ENCODE data around the gene WNT1. TPM values are rescaled to one million over a fixed set of nuclear protein-coding genes. Genes with fewer than 3 reads are reported as not detected.

The WNT1 gene
- total and polyA plus RNA-seq, 10 of the 15 experiments (the other 5 are each of a cell fraction or from before 2014, with no cell fraction given), result not detected

DNA sequence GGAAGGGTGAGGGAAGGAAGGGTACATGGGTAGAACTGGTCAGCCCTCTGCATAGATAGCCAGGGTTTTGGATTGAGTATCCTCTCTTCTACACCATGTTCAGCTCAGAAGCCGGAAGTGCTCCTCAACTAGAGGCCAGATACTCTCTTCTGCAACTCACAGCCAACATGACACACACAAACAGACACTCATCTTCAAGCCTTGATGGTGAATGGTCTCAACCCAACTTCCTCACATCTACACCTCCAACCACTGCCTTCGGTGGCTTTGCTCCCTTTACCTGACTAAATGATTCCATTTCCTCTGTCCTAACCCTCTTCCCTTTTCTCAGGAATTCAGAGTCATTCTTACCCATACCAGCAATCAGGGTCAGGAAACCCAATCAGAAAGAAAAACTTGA lies 45.2 kb upstream of the WNT1 start (continued):
- TF ChIP-seq, protein P1, sequence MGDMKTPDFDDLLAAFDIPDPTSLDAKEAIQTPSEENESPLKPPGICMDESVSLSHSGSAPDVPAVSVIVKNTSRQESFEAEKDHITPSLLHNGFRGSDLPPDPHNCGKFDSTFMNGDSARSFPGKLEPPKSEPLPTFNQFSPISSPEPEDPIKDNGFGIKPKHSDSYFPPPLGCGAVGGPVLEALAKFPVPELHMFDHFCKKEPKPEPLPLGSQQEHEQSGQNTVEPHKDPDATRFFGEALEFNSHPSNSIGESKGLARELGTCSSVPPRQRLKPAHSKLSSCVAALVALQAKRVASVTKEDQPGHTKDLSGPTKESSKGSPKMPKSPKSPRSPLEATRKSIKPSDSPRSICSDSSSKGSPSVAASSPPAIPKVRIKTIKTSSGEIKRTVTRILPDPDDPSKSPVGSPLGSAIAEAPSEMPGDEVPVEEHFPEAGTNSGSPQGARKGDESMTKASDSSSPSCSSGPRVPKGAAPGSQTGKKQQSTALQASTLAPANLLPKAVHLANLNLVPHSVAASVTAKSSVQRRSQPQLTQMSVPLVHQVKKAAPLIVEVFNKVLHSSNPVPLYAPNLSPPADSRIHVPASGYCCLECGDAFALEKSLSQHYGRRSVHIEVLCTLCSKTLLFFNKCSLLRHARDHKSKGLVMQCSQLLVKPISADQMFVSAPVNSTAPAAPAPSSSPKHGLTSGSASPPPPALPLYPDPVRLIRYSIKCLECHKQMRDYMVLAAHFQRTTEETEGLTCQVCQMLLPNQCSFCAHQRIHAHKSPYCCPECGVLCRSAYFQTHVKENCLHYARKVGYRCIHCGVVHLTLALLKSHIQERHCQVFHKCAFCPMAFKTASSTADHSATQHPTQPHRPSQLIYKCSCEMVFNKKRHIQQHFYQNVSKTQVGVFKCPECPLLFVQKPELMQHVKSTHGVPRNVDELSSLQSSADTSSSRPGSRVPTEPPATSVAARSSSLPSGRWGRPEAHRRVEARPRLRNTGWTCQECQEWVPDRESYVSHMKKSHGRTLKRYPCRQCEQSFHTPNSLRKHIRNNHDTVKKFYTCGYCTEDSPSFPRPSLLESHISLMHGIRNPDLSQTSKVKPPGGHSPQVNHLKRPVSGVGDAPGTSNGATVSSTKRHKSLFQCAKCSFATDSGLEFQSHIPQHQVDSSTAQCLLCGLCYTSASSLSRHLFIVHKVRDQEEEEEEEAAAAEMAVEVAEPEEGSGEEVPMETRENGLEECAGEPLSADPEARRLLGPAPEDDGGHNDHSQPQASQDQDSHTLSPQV (IDR thresholded peaks at IDR 0.05), result no peak
- TF ChIP-seq, protein P2, sequence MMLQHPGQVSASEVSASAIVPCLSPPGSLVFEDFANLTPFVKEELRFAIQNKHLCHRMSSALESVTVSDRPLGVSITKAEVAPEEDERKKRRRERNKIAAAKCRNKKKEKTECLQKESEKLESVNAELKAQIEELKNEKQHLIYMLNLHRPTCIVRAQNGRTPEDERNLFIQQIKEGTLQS (IDR thresholded peaks at IDR 0.05; ENCODE audit: borderline replicate concordance, extremely low read depth, low read depth, low read length), result no peak
- TF ChIP-seq, protein P3, sequence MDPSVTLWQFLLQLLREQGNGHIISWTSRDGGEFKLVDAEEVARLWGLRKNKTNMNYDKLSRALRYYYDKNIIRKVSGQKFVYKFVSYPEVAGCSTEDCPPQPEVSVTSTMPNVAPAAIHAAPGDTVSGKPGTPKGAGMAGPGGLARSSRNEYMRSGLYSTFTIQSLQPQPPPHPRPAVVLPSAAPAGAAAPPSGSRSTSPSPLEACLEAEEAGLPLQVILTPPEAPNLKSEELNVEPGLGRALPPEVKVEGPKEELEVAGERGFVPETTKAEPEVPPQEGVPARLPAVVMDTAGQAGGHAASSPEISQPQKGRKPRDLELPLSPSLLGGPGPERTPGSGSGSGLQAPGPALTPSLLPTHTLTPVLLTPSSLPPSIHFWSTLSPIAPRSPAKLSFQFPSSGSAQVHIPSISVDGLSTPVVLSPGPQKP (IDR thresholded peaks at IDR 0.05; ENCODE audit: low read depth, low read length), result no peak
- TF ChIP-seq BHLHE40 (IDR thresholded peaks at IDR 0.05; ENCODE audit: borderline replicate concordance in 1 of 2, low read depth in 2 of 2, low read length in 1 of 2), result no peak
- TF ChIP-seq JUND (IDR thresholded peaks at IDR 0.05; ENCODE audit: low read depth, low read length), result no peak
- TF ChIP-seq HCFC1 (IDR thresholded peaks at IDR 0.05; ENCODE audit: low read length), result no peak
- no peak for TF ChIP-seq ESRRA (IDR thresholded peaks at IDR 0.05; ENCODE audit: low read length)
- TF ChIP-seq, protein P4, sequence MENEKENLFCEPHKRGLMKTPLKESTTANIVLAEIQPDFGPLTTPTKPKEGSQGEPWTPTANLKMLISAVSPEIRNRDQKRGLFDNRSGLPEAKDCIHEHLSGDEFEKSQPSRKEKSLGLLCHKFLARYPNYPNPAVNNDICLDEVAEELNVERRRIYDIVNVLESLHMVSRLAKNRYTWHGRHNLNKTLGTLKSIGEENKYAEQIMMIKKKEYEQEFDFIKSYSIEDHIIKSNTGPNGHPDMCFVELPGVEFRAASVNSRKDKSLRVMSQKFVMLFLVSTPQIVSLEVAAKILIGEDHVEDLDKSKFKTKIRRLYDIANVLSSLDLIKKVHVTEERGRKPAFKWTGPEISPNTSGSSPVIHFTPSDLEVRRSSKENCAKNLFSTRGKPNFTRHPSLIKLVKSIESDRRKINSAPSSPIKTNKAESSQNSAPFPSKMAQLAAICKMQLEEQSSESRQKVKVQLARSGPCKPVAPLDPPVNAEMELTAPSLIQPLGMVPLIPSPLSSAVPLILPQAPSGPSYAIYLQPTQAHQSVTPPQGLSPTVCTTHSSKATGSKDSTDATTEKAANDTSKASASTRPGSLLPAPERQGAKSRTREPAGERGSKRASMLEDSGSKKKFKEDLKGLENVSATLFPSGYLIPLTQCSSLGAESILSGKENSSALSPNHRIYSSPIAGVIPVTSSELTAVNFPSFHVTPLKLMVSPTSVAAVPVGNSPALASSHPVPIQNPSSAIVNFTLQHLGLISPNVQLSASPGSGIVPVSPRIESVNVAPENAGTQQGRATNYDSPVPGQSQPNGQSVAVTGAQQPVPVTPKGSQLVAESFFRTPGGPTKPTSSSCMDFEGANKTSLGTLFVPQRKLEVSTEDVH (IDR thresholded peaks at IDR 0.05; ENCODE audit: low read depth, partially characterized antibody), result no peak
- TF ChIP-seq NFIC (IDR thresholded peaks at IDR 0.05; ENCODE audit: low read depth, low read length), result no peak
- TF ChIP-seq, protein P5, sequence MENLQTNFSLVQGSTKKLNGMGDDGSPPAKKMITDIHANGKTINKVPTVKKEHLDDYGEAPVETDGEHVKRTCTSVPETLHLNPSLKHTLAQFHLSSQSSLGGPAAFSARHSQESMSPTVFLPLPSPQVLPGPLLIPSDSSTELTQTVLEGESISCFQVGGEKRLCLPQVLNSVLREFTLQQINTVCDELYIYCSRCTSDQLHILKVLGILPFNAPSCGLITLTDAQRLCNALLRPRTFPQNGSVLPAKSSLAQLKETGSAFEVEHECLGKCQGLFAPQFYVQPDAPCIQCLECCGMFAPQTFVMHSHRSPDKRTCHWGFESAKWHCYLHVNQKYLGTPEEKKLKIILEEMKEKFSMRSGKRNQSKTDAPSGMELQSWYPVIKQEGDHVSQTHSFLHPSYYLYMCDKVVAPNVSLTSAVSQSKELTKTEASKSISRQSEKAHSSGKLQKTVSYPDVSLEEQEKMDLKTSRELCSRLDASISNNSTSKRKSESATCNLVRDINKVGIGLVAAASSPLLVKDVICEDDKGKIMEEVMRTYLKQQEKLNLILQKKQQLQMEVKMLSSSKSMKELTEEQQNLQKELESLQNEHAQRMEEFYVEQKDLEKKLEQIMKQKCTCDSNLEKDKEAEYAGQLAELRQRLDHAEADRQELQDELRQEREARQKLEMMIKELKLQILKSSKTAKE (IDR thresholded peaks at IDR 0.05; ENCODE audit: low read depth, poor library complexity, severe bottlenecking), result no peak
- no peak for TF ChIP-seq HDAC6 (IDR thresholded peaks at IDR 0.05; ENCODE audit: unreplicated experiment)
- no peak for TF ChIP-seq ZZZ3 (IDR thresholded peaks at IDR 0.05; ENCODE audit: control insufficient read depth, insufficient read length, low read depth)
- no peak for TF ChIP-seq ZSCAN29 (IDR thresholded peaks at IDR 0.05)

Measured in GM12878 (cell line).